NCI-H345 treated with DMSO at 0.1 percent for 48 hours (cell line): ENCODE results near the gene ADAMTSL1.
A peak's percentile ranks its signal among the peaks of the same experiment; 100 is the strongest.

ENCODE experiments used
- DNase-seq: peaks from one replicate; lab custom pipeline; 2025; ENCODE audit not compliant: unreplicated experiment; lab: John Stamatoyannopoulos, UW

ADAMTSL1 gene, protein sequence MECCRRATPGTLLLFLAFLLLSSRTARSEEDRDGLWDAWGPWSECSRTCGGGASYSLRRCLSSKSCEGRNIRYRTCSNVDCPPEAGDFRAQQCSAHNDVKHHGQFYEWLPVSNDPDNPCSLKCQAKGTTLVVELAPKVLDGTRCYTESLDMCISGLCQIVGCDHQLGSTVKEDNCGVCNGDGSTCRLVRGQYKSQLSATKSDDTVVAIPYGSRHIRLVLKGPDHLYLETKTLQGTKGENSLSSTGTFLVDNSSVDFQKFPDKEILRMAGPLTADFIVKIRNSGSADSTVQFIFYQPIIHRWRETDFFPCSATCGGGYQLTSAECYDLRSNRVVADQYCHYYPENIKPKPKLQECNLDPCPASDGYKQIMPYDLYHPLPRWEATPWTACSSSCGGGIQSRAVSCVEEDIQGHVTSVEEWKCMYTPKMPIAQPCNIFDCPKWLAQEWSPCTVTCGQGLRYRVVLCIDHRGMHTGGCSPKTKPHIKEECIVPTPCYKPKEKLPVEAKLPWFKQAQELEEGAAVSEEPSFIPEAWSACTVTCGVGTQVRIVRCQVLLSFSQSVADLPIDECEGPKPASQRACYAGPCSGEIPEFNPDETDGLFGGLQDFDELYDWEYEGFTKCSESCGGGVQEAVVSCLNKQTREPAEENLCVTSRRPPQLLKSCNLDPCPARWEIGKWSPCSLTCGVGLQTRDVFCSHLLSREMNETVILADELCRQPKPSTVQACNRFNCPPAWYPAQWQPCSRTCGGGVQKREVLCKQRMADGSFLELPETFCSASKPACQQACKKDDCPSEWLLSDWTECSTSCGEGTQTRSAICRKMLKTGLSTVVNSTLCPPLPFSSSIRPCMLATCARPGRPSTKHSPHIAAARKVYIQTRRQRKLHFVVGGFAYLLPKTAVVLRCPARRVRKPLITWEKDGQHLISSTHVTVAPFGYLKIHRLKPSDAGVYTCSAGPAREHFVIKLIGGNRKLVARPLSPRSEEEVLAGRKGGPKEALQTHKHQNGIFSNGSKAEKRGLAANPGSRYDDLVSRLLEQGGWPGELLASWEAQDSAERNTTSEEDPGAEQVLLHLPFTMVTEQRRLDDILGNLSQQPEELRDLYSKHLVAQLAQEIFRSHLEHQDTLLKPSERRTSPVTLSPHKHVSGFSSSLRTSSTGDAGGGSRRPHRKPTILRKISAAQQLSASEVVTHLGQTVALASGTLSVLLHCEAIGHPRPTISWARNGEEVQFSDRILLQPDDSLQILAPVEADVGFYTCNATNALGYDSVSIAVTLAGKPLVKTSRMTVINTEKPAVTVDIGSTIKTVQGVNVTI (N-terminal part only)

DNA sequence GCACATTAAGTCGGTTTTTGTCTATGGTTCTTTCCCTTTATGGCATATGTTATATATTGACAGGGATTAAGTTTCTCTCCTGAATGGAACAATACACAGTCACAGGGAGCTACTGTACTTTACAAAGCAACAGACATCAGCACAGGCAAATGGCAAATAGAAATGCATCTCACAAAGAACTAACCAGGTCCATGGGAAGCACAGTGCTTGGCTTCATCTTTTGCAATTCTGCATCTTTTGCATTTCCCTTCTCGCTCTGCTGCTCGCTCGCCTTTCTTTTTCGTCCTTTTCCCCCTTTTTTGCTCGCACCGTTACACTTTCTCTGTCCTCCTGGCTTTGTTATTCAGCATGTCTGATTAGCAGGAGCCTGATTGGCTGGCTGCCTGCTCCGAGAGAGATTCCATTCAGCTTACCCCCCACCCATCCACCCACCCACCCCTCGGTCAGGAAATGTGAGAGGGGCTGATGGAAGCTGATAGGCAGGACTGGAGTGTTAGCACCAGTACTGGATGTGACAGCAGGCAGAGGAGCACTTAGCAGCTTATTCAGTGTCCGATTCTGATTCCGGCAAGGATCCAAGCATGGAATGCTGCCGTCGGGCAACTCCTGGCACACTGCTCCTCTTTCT lies at the start of gene ADAMTSL1:
ADAMTSL1 (plus strand) TSS at position 502 of the 628 bp plus-strand sequence; CDS start at position 582, 80 bp downstream.
- DNase-seq: peak; percentile 81

DNA sequence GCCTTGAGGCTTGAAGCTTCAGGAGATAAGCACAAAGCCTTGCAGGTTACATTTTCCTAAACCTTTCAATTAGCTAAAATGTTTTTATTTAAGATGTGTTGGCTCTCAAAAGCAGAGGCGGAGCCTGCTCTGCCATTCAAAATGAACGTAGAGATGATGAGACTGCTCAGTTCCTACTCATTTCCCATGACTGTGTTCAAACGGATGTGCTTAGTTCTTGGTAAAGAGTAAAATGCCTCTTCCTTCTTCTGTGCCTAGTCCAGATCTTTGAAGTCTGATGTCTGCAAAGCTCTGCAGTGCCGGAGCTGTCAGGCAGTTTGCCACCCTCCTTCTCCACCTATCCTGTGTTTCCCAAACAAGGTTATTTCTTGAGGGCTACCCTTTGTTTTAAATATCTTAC lies 46.3 kb upstream of the ADAMTSL1 start:
- no peak for DNase-seq

DNA sequence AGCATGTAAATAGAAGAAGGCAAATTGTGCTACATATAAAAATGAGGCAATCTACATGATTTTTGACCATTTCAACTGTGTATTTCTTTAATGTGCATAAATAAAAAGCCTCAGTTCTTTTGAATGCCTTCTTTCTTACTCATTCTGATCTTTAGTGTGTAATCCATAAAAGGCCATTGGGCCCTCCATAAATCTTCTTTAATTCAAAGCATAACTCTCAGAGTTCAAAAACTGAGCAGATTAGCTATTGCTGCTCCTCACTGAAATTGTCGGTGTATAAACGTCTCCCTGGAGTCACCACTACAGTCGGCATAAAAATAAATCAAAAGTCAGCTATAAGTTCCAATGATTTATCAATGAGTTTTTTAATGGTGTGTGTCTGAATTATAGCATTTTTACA lies 45.3 kb upstream of the ADAMTSL1 start:
- DNase-seq: no peak

DNA sequence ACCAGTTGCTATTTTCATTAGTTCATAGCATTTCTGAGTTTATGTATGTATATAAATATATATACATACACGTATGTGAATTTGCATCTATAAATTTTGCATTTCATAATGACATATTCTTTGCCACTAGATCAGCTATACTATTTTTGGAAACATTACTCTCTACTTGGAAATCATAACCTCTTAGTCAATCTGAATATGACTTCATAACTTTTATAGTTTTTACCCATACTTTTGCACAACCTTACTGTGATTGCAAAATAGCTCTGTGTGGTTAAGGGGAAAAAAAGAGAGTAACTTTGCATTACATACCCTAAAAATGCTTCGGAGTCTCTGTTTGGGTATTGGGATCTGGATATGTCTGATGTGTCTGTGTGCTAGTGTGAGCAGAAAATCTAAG lies 44.9 kb upstream of the ADAMTSL1 start:
- no peak for DNase-seq

DNA sequence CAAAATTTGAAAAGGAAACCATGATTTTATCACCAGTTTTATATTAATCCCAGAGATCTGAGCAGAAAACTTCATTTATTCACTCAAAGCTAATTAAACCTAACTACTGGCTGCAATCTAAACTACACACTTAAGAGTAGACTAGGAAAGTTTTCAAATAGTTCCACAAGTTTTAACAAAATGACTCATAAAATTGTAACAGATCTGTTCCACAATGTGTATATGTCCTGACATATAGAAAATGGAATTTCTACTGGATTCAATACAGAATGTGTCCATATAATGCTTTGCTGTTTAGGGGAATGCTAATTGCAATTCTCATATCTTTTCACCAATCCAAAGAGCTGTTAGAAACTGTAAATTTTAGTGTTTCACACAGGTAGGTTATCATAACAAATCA lies 40.3 kb upstream of the ADAMTSL1 start:
- no peak for DNase-seq

DNA sequence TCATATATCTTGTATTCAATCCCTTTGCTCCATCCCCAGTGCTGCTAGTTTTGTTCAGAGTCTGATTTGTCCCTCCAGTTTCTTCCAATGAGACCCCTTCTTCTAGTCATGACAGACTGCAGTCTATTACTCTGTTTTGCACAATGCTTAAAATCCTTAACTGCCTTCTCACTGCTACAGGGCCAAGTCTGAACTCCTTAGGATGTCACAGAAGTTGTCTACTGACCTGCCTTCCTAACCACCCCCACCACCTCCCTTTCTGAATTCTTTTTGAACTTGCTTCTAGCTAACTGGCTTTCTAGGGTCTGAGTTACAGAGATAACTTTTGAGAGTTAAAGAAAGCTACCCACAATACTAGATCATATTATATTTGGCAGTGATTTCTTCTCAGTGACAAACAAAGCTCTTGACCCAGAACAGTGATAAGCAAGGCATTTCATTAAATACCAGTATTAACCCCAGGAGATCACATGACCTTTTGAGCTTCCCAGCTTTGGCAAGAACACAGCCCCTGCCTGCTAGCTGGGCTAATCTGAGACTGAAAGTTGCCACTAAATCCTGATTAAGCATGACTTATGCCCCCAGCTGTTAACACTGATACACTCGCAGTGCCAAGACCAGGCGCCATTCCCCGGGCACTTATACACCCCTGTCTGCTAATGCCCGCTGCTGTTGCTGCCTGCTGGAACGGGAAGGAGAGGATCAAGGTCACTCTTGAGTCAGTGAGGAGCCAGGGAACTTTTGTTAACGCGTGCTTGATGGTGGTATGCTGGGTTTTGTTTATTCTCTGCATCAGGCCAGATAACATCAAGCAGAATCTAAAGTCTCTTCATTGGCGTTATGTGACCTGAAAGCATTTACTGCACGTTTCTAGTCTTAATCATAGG lies 36.4 kb upstream of the ADAMTSL1 start:
- DNase-seq: no peak

DNA sequence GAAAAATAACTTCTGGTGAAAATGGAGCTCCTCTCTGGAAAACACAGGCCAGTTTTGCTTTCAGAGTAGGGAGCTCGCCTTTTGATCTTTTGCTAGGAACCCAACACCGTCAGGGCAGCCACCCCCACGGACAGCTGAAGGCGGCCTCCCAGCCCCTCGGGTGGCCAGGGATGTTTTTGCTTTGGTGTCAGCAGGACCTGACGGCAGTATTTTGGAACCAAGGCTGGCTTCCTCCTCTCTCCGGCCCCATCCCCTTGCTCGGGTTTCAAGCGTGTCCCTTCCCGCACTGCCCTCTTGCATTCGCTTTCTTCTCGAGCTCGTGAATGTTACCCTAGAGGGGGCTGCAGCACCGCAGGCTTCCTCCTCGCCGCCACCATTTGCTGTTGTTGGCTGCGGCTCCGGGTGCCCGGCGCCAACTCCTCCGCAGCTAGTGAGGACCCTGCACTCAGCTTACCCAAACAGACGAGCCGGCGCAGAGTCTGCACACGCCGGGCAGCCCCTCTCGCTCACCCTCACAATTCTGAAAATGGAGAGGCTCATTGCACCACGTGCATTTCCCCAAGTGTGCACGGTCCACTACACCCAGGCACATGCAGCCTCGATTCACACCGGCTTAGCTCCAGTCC lies 35.5 kb upstream of the ADAMTSL1 start:
- DNase-seq: no peak

DNA sequence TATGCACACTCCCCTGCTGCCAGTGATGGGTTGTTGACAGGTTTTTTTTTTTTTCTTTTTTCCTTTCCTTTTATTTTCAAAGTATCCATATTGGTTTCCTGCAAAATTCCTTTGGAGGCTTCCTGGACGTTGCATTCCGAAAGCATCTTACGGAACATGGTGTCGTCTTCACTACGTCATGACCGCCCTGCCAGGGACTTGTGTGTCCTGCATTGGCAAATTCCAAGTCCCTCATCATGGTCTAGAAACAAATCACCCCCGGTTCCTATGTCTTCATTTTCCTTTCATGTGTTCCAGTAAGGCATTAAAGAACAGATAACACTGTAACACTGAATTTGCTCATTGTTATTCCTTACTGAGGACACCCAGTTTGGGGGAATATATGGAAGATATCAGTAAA lies 35.0 kb upstream of the ADAMTSL1 start:
- no peak for DNase-seq

DNA sequence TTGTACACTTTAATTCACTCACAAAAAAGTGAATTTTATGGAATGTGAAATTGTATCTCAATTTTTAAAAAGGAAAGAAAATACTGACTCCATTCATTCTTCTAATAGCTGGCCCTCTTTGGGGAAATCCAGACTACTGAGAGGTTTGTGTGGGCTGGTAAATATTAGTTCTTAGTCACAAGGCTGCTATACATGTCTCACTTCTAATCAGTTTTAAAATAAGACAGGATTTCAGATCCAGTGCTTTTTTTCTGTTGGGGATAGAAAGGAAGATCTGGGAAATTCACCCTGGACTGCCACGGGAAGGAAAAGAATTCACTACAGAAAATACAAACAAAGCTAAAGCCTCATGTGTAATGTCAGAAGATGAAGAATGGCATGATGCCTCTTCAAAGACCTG lies 32.7 kb upstream of the ADAMTSL1 start:
- no peak for DNase-seq

DNA sequence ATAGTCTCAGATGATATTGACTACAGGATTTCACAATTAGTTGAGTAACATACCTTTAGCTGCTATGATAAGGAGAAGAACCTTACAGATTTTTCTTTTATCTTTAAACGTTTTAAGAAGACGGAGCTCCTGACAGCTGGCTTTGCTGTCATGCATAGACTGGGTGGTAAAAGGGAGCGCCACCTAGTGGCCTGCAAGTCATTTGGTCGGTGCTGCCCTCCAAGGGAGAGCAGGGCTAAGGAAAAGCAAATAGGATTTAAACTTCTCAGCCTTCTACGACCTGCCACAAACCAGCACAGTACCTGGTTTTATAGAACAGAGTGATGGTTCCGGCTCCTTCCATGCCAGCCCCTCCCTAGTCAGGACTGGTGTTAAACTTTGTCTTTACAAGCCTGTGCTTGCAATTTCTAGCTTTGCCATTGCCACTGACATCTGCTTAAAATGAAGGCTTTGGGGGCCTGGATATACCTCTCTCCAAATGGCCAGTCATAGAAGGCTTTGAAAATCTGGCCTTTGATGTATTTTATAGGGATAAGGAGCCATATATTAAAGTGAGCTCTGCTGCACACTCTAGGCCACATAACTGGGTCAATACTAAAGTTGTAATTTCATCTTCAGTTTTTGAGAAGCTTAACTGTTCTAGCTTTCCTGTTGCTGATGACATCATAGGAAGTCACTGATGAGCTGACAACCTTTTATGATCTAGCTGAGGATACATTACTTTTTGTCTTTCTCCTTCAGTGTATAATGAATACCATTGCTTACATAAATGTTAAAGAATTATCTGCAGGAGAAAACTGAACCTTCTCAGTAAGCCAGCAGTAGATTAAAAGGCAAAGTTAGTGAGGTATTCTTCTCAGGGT lies 31.1 kb upstream of the ADAMTSL1 start:
- peak; percentile 79 for DNase-seq

DNA sequence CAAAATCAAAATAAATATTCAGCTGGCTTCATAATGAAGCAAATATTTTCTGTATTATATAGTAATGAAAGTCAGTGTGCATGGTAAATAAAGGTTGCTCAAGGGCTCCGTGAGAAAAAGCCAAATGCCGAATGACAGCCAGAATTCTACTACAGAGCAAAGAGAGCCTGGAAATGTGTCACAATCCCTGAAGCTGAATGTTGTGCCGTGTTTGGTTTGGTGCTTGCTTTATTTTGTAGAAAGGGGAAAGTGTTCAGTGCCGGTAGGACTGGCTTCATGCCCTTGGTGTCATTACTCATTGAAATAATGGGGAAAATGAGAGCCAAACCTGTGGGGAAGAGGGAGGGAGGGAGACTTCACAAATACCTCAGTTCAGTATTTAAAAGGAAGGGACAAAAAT lies 26.8 kb upstream of the ADAMTSL1 start:
- DNase-seq: no peak

DNA sequence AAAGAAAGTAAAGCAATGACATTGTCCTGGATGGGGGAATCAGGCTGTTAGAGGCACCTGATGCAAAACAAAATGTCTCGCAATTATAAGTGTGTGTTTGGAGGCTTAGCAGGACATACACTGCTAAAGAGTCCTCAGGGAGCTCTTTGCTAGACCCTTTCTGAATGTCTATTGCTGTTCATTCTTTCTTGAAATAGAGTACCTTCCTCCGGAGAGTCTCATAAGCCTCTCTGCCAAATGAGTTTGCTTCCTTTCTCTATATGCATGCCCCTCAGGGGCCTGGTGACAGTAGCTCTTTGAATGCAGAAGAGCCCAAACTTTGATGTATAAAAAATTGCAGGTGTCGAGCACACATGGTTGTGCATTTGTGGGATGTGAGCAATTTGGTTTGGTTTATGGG lies 26.4 kb upstream of the ADAMTSL1 start:
- no peak for DNase-seq

DNA sequence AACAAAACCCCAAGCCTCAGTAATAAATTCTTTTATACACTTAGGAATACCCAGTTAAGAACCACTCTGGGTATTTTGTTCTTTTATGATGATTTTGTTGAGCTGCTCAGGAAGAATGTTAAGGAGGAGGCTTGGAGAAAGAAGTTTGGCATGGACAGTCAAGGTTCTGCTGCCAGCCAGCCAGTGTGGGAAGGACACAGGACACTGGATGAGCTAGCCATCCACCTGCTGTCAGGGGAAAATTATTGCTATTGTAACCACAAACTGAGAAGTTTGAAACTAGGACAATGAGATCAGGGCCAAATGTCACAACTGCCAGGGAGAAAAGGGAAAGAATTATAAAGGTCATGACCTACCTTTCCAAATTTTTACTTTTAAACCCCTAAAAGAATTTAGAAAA lies 25.9 kb upstream of the ADAMTSL1 start:
- no peak for DNase-seq

DNA sequence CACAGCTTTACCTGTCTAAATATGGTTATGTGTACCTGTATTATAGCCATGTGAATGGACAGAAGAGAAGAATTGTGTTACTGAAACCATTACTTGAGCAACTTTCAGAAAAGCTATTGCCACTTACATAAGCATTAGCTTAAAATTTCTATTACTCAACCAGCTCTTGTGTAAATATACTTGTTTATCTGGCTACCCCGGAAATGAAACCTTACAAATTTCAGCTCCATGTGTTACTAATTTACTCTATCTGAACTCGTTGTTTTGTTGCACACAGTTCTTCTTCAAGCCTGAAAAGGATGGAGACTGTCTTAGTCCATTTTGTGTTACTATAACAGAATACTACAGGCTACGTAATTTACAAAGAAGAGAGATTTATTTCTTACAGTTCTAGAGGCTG lies 22.5 kb upstream of the ADAMTSL1 start:
- DNase-seq: no peak

DNA sequence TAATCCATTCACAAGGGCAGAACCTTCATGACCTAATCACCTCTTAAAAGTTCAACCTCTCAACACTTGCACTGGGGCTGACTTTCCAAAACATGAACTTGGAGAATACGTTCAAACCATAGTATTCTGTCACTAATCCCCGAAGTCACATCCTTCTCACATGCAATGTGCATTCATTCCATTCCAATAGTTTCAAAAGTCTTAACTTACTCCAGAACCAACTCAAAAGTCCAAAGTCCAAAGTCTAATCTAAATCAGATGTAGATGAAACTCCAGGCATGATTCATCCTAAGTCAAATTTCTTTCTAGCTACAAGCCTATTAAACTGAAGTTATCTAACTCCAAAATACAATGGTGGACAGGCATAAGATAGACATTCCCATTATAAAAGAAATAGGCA lies 21.7 kb upstream of the ADAMTSL1 start:
- no peak for DNase-seq

DNA sequence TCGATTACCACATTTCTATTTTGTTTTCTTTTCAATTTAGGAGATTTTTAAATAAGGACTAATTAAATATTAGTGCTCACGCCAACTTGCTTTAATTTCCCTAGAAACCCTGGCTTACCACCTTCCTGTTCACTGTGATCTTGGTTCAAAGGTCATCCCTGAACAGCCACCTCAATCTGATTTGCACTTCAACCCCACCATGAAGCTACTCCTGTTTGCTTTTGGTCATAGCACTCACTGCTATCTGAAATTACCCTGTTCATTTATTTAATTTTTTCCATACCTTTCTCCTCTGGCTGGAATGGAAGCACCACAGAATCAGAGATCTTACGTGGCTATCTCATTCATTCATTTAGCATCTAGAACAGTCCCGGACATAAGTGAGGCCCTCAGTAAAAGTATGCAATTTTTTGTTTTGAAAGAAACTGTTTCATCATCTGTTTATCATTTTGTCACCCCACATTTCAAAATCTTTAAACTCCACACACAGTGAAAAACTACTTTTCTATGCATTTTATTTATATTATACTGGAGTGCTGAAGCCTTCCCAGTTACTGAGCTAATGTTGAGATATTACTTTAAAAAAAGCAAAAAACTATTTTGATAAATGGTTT lies 17.2 kb upstream of the ADAMTSL1 start:
- no peak for DNase-seq

DNA sequence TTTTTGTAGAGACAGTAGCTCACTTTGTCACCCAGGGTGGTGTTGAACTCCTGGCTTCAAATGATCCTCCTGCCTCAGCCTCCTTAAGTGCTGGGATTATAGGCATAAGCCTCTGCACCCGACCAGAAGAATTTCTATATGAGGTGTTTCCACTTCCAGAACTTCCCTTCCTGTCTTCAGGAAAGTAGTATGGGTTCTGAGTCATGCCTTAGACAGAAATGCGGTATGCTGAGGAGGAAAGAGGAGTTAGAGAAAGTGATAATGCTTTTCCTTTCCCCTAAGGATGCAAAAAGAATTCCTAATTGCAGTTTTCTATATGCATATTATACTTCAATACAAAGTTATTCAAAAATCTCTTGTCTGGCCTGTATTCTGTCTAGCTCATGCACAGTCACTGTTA lies 16.4 kb upstream of the ADAMTSL1 start:
- DNase-seq: no peak

DNA sequence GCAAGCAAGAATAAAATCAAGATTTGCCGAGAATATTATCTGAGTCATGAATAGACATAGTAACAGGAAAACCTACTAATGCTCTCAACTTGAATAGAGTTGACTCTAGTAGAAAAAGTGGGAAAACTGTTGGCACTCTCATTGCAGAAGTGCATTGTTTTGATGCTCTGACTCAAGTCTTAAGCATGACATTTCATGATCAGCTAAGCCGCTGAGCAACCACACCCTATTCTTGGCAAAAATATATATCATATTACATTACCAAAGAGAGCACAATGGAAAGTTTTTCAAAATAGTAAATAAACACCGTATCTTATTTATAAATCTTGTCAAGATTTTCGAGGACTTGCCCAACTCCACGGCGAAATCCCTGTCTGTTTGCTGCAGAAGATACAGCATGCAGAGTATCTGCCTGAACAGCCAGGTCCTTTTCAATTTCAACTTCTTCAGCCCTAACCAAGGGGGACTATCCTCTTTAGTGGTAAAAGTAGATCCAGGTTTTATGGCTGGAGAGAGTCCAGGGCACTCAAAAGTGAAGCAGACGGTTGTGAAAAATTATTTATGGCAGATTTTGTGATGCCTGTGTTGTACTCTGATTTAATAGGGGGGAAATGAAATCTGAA lies 13.9 kb upstream of the ADAMTSL1 start:
- DNase-seq: no peak
